Measurements from ENCODE around the gene DUSP10.
A peak's percentile ranks its signal among the peaks of the same experiment; 100 is the strongest.

DUSP10 gene

GRCh38 chr1:221715321-221716169 lies 26.3 kb downstream of the DUSP10 start:
- ChIA-PET POLR2A (no interaction called here), CTCF (interaction anchor here (1.2 kb wide), 1 partner anchor 18 kb away, joined by 4 read pairs; no protein-coding TSS in a partner anchor)
- TF ChIP-seq, protein P1, sequence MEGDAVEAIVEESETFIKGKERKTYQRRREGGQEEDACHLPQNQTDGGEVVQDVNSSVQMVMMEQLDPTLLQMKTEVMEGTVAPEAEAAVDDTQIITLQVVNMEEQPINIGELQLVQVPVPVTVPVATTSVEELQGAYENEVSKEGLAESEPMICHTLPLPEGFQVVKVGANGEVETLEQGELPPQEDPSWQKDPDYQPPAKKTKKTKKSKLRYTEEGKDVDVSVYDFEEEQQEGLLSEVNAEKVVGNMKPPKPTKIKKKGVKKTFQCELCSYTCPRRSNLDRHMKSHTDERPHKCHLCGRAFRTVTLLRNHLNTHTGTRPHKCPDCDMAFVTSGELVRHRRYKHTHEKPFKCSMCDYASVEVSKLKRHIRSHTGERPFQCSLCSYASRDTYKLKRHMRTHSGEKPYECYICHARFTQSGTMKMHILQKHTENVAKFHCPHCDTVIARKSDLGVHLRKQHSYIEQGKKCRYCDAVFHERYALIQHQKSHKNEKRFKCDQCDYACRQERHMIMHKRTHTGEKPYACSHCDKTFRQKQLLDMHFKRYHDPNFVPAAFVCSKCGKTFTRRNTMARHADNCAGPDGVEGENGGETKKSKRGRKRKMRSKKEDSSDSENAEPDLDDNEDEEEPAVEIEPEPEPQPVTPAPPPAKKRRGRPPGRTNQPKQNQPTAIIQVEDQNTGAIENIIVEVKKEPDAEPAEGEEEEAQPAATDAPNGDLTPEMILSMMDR (IDR thresholded peaks at IDR 0.05; ENCODE audit: insufficient read depth, low read length, missing control alignments) = no peak
- no peak overlapping the region for H3K4me3 ChIP-seq (ENCODE audit: low read depth, low read length)
- no peak for DNase-seq (ENCODE audit: low read depth, low spot score)

- DNase-seq (ENCODE audit: low read depth, low spot score) = no peak
- no peak overlapping the region for H3K4me3 ChIP-seq (ENCODE audit: low read depth, low read length)
- ChIA-PET CTCF (interaction anchor here (1.2 kb wide), 1 partner anchor 17 kb away, joined by 4 read pairs; no protein-coding TSS in a partner anchor), POLR2A (no interaction called here)
- TF ChIP-seq, protein P1 (IDR thresholded peaks at IDR 0.05; ENCODE audit: insufficient read depth, low read length, missing control alignments) = no peak
These were observed 27.4 kb downstream of the DUSP10 start for GRCh38 chr1:221714227-221715152.

DNA sequence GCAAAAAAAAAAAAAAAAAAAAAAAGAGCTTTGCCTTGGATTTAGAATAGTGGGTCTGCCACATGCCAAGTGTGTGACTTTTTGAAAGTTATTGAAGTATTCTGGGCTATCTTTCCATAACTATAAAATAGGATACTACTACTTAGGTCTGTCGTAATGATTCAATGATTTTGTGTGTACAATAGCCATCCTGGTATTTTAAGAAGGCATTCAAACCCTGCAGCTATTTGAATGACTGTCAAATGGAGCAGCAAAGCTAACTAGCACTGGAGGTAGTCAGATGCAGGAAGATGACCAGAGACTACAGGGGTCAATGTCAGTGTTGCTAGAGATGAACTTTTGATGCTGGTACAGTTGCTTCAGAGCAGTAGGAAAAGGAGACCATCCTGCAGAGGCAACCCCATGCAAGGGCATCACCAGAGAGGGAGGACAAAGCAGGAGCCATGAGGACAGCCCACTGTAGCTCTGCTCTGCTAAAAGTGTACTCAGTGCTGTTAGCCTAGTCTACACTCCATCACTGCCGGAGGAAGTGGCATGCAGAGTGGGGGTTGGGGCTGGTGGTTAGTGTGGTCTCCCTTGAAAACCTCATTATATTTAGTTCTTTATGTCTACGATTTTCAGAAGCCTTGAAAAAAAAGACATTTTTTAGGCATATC lies 29.0 kb downstream of the DUSP10 start:
- ChIA-PET CTCF (interaction anchor here (1.0 to 2.7 kb wide), 2 partner anchors 449 to 742 kb away, joined by 3 to 11 read pairs; no protein-coding TSS in a partner anchor), POLR2A (no interaction called here)
- no peak overlapping the region for H3K4me3 ChIP-seq (ENCODE audit: low read depth, low read length)
- TF ChIP-seq, protein P1 (IDR thresholded peaks at IDR 0.05; ENCODE audit: insufficient read depth, low read length, missing control alignments) = no peak
- DNase-seq (ENCODE audit: low read depth, low spot score) = no peak

- DNase-seq (ENCODE audit: low read depth, low spot score) = peak; percentile 85
- no peak overlapping the region for H3K4me3 ChIP-seq (ENCODE audit: low read depth, low read length)
- TF ChIP-seq, protein P1 (IDR thresholded peaks at IDR 0.05; ENCODE audit: insufficient read depth, low read length, missing control alignments) = no peak
- ChIA-PET CTCF (interaction anchor here (1.0 to 2.7 kb wide), 3 partner anchors 10 to 743 kb away, joined by 3 to 11 read pairs (median 3); no protein-coding TSS in a partner anchor), POLR2A (no interaction called here)
These were observed 29.6 kb downstream of the DUSP10 start for GRCh38 chr1:221712198-221712684.

GRCh38 chr1:221711656-221712055 lies 30.2 kb downstream of the DUSP10 start:
- POLR2A ChIA-PET = no interaction called here

More at GRCh38 chr1:221711656-221712055, 30.2 kb downstream of the DUSP10 start:
- CTCF ChIA-PET = interaction anchor here (1.0 to 2.7 kb wide), 5 partner anchors 10 to 743 kb away, joined by 3 to 11 read pairs (median 3); no protein-coding TSS in a partner anchor
- TF ChIP-seq, protein P1 (IDR thresholded peaks at IDR 0.05; ENCODE audit: insufficient read depth, low read length, missing control alignments) = no peak
- DNase-seq (ENCODE audit: low read depth, low spot score) = no peak
- H3K4me3 ChIP-seq (ENCODE audit: low read depth, low read length) = no peak overlapping the region
